SU-DHL-6 (cell line): ENCODE results near the gene AFG3L2.

Experiments
- H2AFZ ChIP-seq: fragments of 200-600 bp; sonication (generic); 2 replicates; pipeline ENCODE4 v1.6.1; 2014; ENCODE audit warnings: low read depth, mild to moderate bottlenecking, moderate library complexity, mixed read lengths, antibody characterized with exemption, low read length; ENCODE audit not compliant: severe bottlenecking
- H3F3A ChIP-seq: fragments of 200-600 bp; shearing (Covaris generic); 2 replicates; pipeline ENCODE4 v1.6.0; 2016; ENCODE audit warnings: antibody characterized with exemption, mild to moderate bottlenecking; ENCODE audit not compliant: insufficient read depth
- H3K27ac ChIP-seq: fragments of 200-600 bp; sonication (generic); 2 replicates; pipeline ENCODE4 v1.5.1; 2016; ENCODE audit warnings: low read depth, mild to moderate bottlenecking, low read length, moderate library complexity, mixed read lengths
- H3K27me3 ChIP-seq: fragments of 200-600 bp; sonication (generic), shearing (Covaris generic); 2 replicates; pipeline ENCODE4 v1.6.0; 2014; ENCODE audit warnings: mild to moderate bottlenecking, low read length
- H3K36me3 ChIP-seq: fragments of 200-600 bp; sonication (generic); 2 replicates; pipeline ENCODE4 v1.6.1; 2014; ENCODE audit warnings: mild to moderate bottlenecking, low read length, mixed read lengths
- H3K4me2 ChIP-seq: fragments of 300-600, 200-600 bp; shearing (Covaris generic), sonication (generic); 2 replicates; pipeline ENCODE4 v1.6.0; 2014; ENCODE audit warnings: low read length, low read depth, mild to moderate bottlenecking; ENCODE audit not compliant: poor library complexity, severe bottlenecking
- H3K4me3 ChIP-seq: fragments of 200-600 bp; sonication (generic); 2 replicates; pipeline ENCODE4 v1.5.1; 2014; ENCODE audit warnings: antibody characterized with exemption, low read length, mild to moderate bottlenecking, mixed read lengths; ENCODE audit not compliant: insufficient read depth, poor library complexity, severe bottlenecking
- H3K79me2 ChIP-seq: fragments of 200-600 bp; sonication (generic); 2 replicates; pipeline ENCODE4 v1.6.1; 2014; ENCODE audit warnings: mild to moderate bottlenecking, low read length, moderate library complexity; ENCODE audit not compliant: insufficient read depth
- H3K9ac ChIP-seq: fragments of 200-600 bp; sonication (generic); 2 replicates; pipeline ENCODE4 v1.7.0; 2014; ENCODE audit warnings: mild to moderate bottlenecking, low read length
- H3K9me2 ChIP-seq: fragments of 200-600 bp; sonication (generic); replicated peaks from 2 replicates; pipeline ENCODE4 v1.6.1; 2014; ENCODE audit warnings: low read length; ENCODE audit not compliant: insufficient read depth
- H3K9me3 ChIP-seq: fragments of 200-600 bp; sonication (generic); 2 replicates; pipeline ENCODE4 v1.6.1; 2014; ENCODE audit warnings: low read length, mixed read lengths; ENCODE audit not compliant: insufficient read depth
- H4K20me1 ChIP-seq: fragments of 200-600 bp; sonication (generic); 2 replicates; pipeline ENCODE4 v1.6.1; 2014; ENCODE audit warnings: low read depth, mild to moderate bottlenecking, antibody characterized with exemption, low read length, moderate library complexity, mixed read lengths
- CTCF ChIP-seq: fragments of 200-600 bp; sonication (generic); IDR thresholded peaks from one replicate; pipeline ENCODE4 v1.5.1; 2017; ENCODE audit warnings: antibody characterized with exemption, mild to moderate bottlenecking, low read length, moderate library complexity; ENCODE audit not compliant: insufficient read depth, poor library complexity, severe bottlenecking
- EZH2phosphoT487 ChIP-seq: fragments of 200-600 bp; sonication (generic), shearing (Covaris generic); conservative IDR thresholded peaks from 2 replicates; pipeline ENCODE4 v1.6.1; 2018; ENCODE audit warnings: mild to moderate bottlenecking, antibody characterized with exemption, low read length, moderate library complexity, mixed read lengths

The AFG3L2 gene

GRCh38 chr18:12281861-12282260 lies 95.2 kb downstream of the AFG3L2 start:
- no peaks in the 10 kb centered on the region for H3F3A ChIP-seq
- no peaks in the 10 kb centered on the region for H3K27me3 ChIP-seq
- H3K36me3 ChIP-seq: no peaks in the 10 kb centered on the region
- H3K9me2 ChIP-seq: no peaks in the 10 kb centered on the region
- H3K9ac ChIP-seq: no peak overlapping the region
- TF ChIP-seq CTCF (no peak), EZH2phosphoT487 (no peak)
- no peak overlapping the region for H3K4me2 ChIP-seq
- H3K79me2 ChIP-seq: no peaks in the 10 kb centered on the region
- no peak overlapping the region for H3K27ac ChIP-seq
- no peak overlapping the region for H3K4me3 ChIP-seq
- no peak overlapping the region for H2AFZ ChIP-seq
- H4K20me1 ChIP-seq: no peaks in the 10 kb centered on the region
- H3K9me3 ChIP-seq: no peaks in the 10 kb centered on the region

GRCh38 chr18:12279781-12280531 lies 97.1 kb downstream of the AFG3L2 start:
- no peaks in the 10 kb centered on the region for H3K9me2 ChIP-seq
- no peaks in the 10 kb centered on the region for H3K36me3 ChIP-seq
- no peak overlapping the region for H2AFZ ChIP-seq
- H3K4me3 ChIP-seq: no peak overlapping the region
- H3K9ac ChIP-seq: no peak overlapping the region
- H4K20me1 ChIP-seq: no peaks in the 10 kb centered on the region
- no peak for TF ChIP-seq CTCF
- H3F3A ChIP-seq: no peaks in the 10 kb centered on the region
- no peak overlapping the region for H3K4me2 ChIP-seq
- no peak overlapping the region for H3K27ac ChIP-seq
- H3K9me3 ChIP-seq: no peaks in the 10 kb centered on the region
- no peaks in the 10 kb centered on the region for H3K27me3 ChIP-seq
- no peaks in the 10 kb centered on the region for H3K79me2 ChIP-seq
